ENCODE data around the gene ATAD2B. TPM values are rescaled to one million over a fixed set of nuclear protein-coding genes. Genes with fewer than 3 reads are reported as not detected.

Gene ATAD2B
- total RNA-seq, 1 donor from 2014 or later = 85.5 TPM

GRCh38 chr2:23940718-23941620 lies 14.0 kb upstream of the ATAD2B start:
- POLR2A ChIA-PET = interaction anchor here (0.6 to 6.9 kb wide), 4 partner anchors 14 to 452 kb away, joined by 3 to 165 read pairs (median 14); partner anchors contain the start of genes ATAD2B and SF3B6
- Mint-ChIP-seq H3K36me3 (ENCODE audit: low read depth) (peaks cover 1% of the 10 kb centered on the region), H3K27me3 (no peaks in the 10 kb centered on the region), H3K27ac (peak overlapping the region; percentile 81), H3K4me1 (peaks cover 13% of the 10 kb centered on the region), H3K9me3 (no peaks in the 10 kb centered on the region), H3K4me3 (peak overlapping the region; percentile 88)
- CTCF ChIA-PET = interaction anchor here (0.9 to 2.2 kb wide), 3 partner anchors 14 to 117 kb away, joined by 4 to 22 read pairs (median 9); partner anchors contain the start of gene ATAD2B
- intact Hi-C loops (cut with micrococcal nuclease) = loop anchor here (1.0 to 5.0 kb wide), 4 partner anchors 14 to 135 kb away; partner anchors contain the start of genes ATAD2B, SF3B6 and WDCP
- ATAC-seq (ENCODE audit: low read depth) (peak; percentile 57), DNase-seq (no peak)
- no peak for TF ChIP-seq CTCF (IDR thresholded peaks at IDR 0.05)

- H3K9me3 Mint-ChIP-seq = no peaks in the 10 kb centered on the region
- peaks cover 1% of the 10 kb centered on the region for H3K36me3 Mint-ChIP-seq (ENCODE audit: low read depth)
- peak; percentile 82 for ATAC-seq (ENCODE audit: low read depth)
- POLR2A ChIA-PET = interaction anchor here (1.2 to 6.9 kb wide), 5 partner anchors 13 to 136 kb away, joined by 3 to 165 read pairs (median 4); partner anchors contain the start of genes ATAD2B, SF3B6 and WDCP
- peak; percentile 87 for DNase-seq
- intact Hi-C loops (cut with micrococcal nuclease) = loop anchor here (1.0 to 5.0 kb wide), 4 partner anchors 13 to 136 kb away; partner anchors contain the start of genes ATAD2B, SF3B6 and WDCP
- peak within 1 kb of the TSS; percentile 81 for H3K27ac Mint-ChIP-seq
- CTCF ChIA-PET = interaction anchor here (1.3 to 2.2 kb wide), 3 partner anchors 13 to 116 kb away, joined by 5 to 22 read pairs (median 9); partner anchors contain the start of gene ATAD2B
- H3K4me3 Mint-ChIP-seq = peak within 1 kb of the TSS; percentile 88
- peaks cover 13% of the 10 kb centered on the region for H3K4me1 Mint-ChIP-seq
- no peaks in the 10 kb centered on the region for H3K27me3 Mint-ChIP-seq
- TF ChIP-seq CTCF (IDR thresholded peaks at IDR 0.05) = no peak
Measured at GRCh38 chr2:23939987-23940717, 13.2 kb upstream of the ATAD2B start, which contains the start of gene UBXN2A. UBXN2A (plus strand) TSS chr2:23940463; CDS start chr2:23958315, 17,852 bp downstream.

GRCh38 chr2:23934259-23934658 lies 7.3 kb upstream of the ATAD2B start:
- TF ChIP-seq CTCF (IDR thresholded peaks at IDR 0.05) = no peak
- no peaks in the 10 kb centered on the region for H3K9me3 Mint-ChIP-seq
- ATAC-seq (ENCODE audit: low read depth) = no peak
- DNase-seq = no peak
- no peak overlapping the region for H3K4me3 Mint-ChIP-seq
- no peaks in the 10 kb centered on the region for H3K27me3 Mint-ChIP-seq
- ChIA-PET CTCF (no interaction called here), POLR2A (no interaction called here)
- H3K36me3 Mint-ChIP-seq (ENCODE audit: low read depth) = peaks cover 3% of the 10 kb centered on the region
- no peak overlapping the region for H3K27ac Mint-ChIP-seq
- H3K4me1 Mint-ChIP-seq = peaks cover 3% of the 10 kb centered on the region
- intact Hi-C loops (cut with micrococcal nuclease) = no loop called here

- H3K36me3 Mint-ChIP-seq (ENCODE audit: low read depth) = peaks cover 16% of the 10 kb centered on the region
- H3K9me3 Mint-ChIP-seq = no peaks in the 10 kb centered on the region
- peak; percentile 23 for ATAC-seq (ENCODE audit: low read depth)
- no peaks in the 10 kb centered on the region for H3K27me3 Mint-ChIP-seq
- POLR2A ChIA-PET = interaction anchor here (0.6 to 5.9 kb wide), 25 partner anchors 8 to 1952 kb away, joined by 3 to 165 read pairs (median 6); partner anchors contain the start of genes ASXL2, FKBP1B, ITSN2 and SF3B6
- H3K27ac Mint-ChIP-seq = peak overlapping the region; percentile 99
- DNase-seq = peak; percentile 69
- CTCF ChIA-PET = interaction anchor here (0.7 to 4.7 kb wide), 15 partner anchors 12 to 288 kb away, joined by 3 to 53 read pairs (median 5); partner anchors contain the start of genes SF3B6, TP53I3, UBXN2A and WDCP
- TF ChIP-seq CTCF (IDR thresholded peaks at IDR 0.05) = no peak
- intact Hi-C loops (cut with micrococcal nuclease) = loop anchor here (1.0 to 10.0 kb wide), 6 partner anchors 34 to 1948 kb away; partner anchors contain the start of genes ASXL2 and ITSN2
- H3K4me1 Mint-ChIP-seq = peaks cover 46% of the 10 kb centered on the region
- H3K4me3 Mint-ChIP-seq = peak overlapping the region; percentile 97
Measured at GRCh38 chr2:23926290-23926749, 603 bp downstream of the ATAD2B start.
